H1 (cell line): Measurements from ENCODE around the gene ZNF358.

Experiments
- BRCA1 ChIP-seq: IDR thresholded peaks from 2 replicates; pipeline ENCODE4 v1.6.1; 2012; ENCODE audit warnings: low read depth, low read length, improper control_type of control experiment
- CEBPB ChIP-seq: IDR thresholded peaks from 2 replicates; pipeline ENCODE4 v1.6.1; 2012; ENCODE audit warnings: low read depth, low read length
- JUN ChIP-seq: IDR thresholded peaks from 2 replicates; pipeline ENCODE4 v1.6.1; 2011; ENCODE audit warnings: low read depth, mild to moderate bottlenecking, improper control_type of control experiment, low read length
- JUND ChIP-seq: IDR thresholded peaks from 2 replicates; pipeline ENCODE4 v1.6.1; 2011; ENCODE audit warnings: mild to moderate bottlenecking, improper control_type of control experiment, low read length
- POLR2A ChIP-seq, 2 experiments: IDR thresholded peaks; 1 replicate in 1 of 2; 2 replicates in 1 of 2; pipeline ENCODE4 v1.6.1; 2011; ENCODE audit warnings: low read depth in 2 of 2, low read length in 2 of 2, mild to moderate bottlenecking in 2 of 2; ENCODE audit errors: control extremely low read depth in 1 of 2
- POLR2AphosphoS5 ChIP-seq: IDR thresholded peaks from 2 replicates; pipeline ENCODE4 v1.6.1; 2011; ENCODE audit warnings: low read depth, low read length
- RAD21 ChIP-seq, 2 experiments: IDR thresholded peaks in 1 of 2; conservative IDR thresholded peaks in 1 of 2; 2 replicates each; pipeline ENCODE4 v1.6.1; 2011; ENCODE audit warnings: low read depth in 2 of 2, low read length in 2 of 2, improper control_type of control experiment in 1 of 2, inconsistent platforms in 1 of 2, mild to moderate bottlenecking in 1 of 2, moderate library complexity in 1 of 2
- SIRT6 ChIP-seq: IDR thresholded peaks from one replicate; pipeline ENCODE4 v1.7.1; 2012; ENCODE audit warnings: low read length, inconsistent platforms
- TAF1 ChIP-seq: IDR thresholded peaks from 2 replicates; pipeline ENCODE4 v1.6.1; 2011; ENCODE audit warnings: mild to moderate bottlenecking, low read depth, low read length
- TF ChIP-seq, protein P1 (sequence below), 3 experiments: IDR thresholded peaks; 1 replicate in 2 of 3; 2 replicates in 1 of 3; pipeline versions ENCODE4 v1.5.1 to v1.6.1; 2011; ENCODE audit warnings: low read length in 3 of 3, mild to moderate bottlenecking in 3 of 3, inconsistent platforms in 2 of 3, low read depth in 1 of 3, moderate library complexity in 1 of 3; ENCODE audit not compliant: insufficient read depth in 1 of 3; ENCODE audit errors: control extremely low read depth in 1 of 3

DNA sequence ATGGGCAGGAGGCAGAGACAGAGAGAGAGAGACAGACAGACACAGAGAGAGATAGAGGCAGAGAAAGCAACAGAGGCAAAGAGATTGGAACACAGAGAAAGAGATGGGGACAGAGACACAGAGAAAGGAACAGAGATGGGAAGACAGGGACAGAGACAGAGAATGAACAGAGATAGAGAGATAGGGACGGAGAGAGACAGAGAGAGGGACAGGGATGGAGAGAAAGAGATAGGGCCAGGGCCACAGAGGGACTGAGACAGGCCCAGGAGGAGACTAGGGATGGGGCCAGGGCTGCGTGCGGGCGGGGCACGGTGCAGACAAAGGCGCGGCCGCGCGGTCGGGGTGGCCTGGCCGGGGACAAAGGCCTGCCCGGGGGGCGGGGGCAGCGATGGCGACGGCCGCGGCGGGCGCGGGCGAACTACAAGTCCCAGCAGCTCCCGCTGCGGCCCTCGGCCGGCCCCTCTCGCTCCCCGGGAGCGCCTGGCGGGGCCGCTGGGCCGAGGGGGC lies at the start of gene ZNF358:
- TF ChIP-seq RAD21 (IDR thresholded peaks at IDR 0.05 in 1 of 2, conservative IDR thresholded peaks at IDR 0.05 in 1 of 2; ENCODE audit: low read depth in 2 of 2, low read length in 2 of 2) (no peak), JUN (no peak), CEBPB (no peak), TAF1 (peak; percentile 78), BRCA1 (no peak), POLR2A (IDR thresholded peaks at IDR 0.05; ENCODE audit: control extremely low read depth in 1 of 2, low read depth in 2 of 2, low read length in 2 of 2) (peak in 1 of 2 experiments; percentile 52; a peak in 1 of 3 replicates), JUND (no peak), POLR2AphosphoS5 (peak; percentile 72; the same call in 1 of the 2 replicates), SIRT6 (no peak)
- TF ChIP-seq, protein P1, sequence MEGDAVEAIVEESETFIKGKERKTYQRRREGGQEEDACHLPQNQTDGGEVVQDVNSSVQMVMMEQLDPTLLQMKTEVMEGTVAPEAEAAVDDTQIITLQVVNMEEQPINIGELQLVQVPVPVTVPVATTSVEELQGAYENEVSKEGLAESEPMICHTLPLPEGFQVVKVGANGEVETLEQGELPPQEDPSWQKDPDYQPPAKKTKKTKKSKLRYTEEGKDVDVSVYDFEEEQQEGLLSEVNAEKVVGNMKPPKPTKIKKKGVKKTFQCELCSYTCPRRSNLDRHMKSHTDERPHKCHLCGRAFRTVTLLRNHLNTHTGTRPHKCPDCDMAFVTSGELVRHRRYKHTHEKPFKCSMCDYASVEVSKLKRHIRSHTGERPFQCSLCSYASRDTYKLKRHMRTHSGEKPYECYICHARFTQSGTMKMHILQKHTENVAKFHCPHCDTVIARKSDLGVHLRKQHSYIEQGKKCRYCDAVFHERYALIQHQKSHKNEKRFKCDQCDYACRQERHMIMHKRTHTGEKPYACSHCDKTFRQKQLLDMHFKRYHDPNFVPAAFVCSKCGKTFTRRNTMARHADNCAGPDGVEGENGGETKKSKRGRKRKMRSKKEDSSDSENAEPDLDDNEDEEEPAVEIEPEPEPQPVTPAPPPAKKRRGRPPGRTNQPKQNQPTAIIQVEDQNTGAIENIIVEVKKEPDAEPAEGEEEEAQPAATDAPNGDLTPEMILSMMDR (IDR thresholded peaks at IDR 0.05; ENCODE audit: control extremely low read depth in 1 of 3, insufficient read depth in 1 of 3, low read depth in 1 of 3, low read length in 3 of 3) = no peak
